HG03196 (cell line): ENCODE measurements around the gene RNPC3.

ENCODE experiments used
- ATAC-seq: cut with Tn5 transposase; IDR thresholded peaks from one replicate; pipeline ENCODE4 v1.9.1; 2021; ENCODE audit not compliant: unreplicated experiment

The RNPC3 gene

GRCh38 chr1:103525607-103526507, at the start of gene RNPC3:
Gene RNPC3 (plus strand): TSS chr1:103525699. CDS start chr1:103526071, 372 bp downstream.
- peak; percentile 87 for ATAC-seq

DNA sequence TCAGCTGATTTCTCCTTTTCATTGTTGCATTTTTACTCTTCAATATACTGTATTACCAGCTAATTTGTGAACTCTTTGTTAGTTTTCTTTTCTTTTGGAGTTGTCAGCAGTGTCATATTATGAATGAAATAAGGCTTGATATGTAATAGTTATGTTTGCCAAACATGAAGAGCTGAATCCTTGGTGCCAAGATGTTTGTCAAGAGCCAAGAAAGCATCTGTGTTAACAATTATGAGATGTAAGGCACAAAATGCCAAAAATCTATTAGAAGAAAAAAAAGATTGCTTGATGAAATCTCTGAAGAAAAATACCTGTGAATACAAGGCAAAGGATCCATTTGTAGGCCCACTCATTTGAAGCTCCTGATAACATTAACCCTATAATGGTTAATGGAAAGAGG, 48.4 kb upstream of the RNPC3 start:
- ATAC-seq: no peak

DNA sequence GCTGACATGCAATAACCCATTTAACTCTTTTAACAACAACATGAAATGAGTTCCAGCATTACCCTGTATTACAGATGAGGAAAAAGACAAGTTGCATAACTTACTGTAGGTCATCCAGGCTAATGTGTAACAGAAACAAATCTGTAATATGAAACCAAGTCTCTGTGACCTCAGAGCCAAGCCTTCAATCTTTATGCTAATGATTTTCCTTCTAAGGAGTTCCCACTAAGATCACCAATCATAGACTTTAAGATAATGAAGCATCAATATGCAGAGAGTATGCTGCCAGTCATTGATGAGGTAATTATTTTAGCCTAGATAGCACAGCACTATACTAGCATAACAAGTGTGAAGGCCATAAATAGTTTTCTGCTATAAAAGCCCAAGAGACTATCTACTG, 35.6 kb upstream of the RNPC3 start:
- ATAC-seq: no peak

GRCh38 chr1:103492003-103492625, 33.4 kb upstream of the RNPC3 start:
- ATAC-seq: no peak

- no peak for ATAC-seq
Measured at GRCh38 chr1:103496014-103496635, 29.4 kb upstream of the RNPC3 start.

- no peak for ATAC-seq
Measured at GRCh38 chr1:103497404-103497803, 28.1 kb upstream of the RNPC3 start.

- no peak for ATAC-seq
Measured at GRCh38 chr1:103509250-103509649, 16.2 kb upstream of the RNPC3 start.

DNA sequence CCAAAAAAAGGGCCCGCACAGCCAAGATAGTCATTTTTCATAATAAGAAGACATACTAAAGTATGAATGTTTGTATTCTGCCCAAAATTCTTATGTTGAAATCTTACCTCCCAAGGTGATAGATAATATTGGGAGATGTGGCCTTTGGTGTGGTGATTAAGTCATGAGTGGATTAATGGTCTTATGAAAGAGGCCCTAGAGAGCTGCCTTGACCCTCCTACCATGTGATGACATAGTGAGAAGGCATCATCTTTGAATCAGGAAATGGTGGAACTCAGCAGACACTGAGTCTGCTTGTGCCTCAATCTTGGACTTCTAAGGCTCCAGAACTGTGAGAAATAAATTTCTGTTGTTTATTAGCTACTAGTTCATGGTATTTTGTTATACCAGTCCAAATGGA, 11.8 kb upstream of the RNPC3 start:
- no peak for ATAC-seq

- peak; percentile 70 for ATAC-seq
Measured at GRCh38 chr1:103514920-103515503, 10.5 kb upstream of the RNPC3 start.

- no peak for ATAC-seq
Measured at GRCh38 chr1:103516283-103516682, 9.2 kb upstream of the RNPC3 start.

- no peak for ATAC-seq
Measured at GRCh38 chr1:103516693-103517092, 8.8 kb upstream of the RNPC3 start.

DNA sequence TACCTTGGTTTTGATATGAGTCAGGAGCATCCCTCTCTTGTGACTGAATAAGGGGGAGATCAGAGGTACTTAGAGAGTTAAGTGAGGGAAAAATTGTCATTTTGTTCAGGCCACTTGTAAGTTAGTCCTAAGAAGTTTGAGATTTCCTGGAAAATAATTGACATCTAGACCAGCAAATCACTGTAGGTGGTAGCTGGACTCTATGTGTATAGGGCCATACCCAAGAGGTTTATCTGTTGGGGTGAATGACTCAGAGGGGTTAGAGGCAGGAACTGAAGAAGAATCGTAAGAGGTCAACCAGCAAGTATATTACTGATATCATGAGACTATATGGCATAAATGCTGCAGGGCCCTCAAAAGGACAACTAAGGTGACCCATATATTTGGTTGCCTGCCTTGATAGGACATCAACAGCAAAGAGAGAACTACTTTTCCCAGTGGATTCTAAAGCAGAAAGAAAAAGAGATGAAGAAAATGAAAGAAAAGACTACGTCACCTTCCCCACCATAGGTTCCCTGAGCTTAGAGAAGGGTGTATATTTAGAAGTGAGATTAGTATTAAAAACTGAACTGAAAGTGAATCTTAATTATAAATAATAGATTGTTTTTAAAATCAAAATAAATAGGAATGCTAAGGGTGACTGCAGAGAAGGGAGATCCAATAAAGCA, 8.0 kb upstream of the RNPC3 start:
- ATAC-seq: peak; percentile 85

DNA sequence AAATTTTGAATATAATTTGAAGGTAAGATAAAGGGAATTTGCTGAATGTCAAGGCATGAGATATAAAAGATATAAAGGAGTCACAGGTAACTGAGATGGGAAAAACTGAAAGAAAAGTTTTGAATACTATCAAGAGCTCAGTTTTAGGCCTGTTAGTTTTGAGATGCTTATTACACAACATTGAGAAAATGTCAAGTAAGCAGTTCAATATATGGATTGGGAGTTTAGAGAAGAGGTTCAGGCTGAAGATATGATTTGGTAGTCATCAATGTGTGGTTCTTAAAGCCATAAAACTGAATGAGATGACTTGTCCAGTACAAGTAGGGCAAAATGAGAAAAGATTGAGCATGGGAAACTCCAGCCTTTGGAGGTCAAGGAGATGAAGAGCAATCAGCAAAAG, 4.7 kb upstream of the RNPC3 start:
- no peak for ATAC-seq

- no peak for ATAC-seq
Measured at GRCh38 chr1:103523346-103523745, 2.2 kb upstream of the RNPC3 start.

GRCh38 chr1:103525114-103525606, 339 bp upstream of the RNPC3 start:
- peak; percentile 53 for ATAC-seq

- ATAC-seq: no peak
Measured at GRCh38 chr1:103527331-103527730, 1.8 kb downstream of the RNPC3 start.

DNA sequence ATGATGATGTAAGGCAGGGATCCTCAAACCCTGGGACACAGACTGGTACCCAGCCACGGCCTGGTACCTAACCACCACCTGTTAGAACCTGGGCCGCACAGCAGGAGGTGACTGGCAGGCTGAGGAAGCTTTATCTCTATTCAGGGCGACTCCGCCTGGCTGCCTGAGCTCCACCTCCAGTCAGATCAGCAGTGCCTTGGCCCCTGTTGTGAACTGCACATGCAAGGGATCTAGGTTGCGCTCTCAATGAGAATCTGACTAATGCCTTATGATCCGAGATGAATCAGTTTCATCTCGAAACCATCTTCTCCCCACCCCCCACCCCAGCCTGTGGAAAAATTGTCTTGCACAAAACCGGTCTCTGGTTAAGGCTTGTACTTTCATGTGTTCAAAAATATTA, 4.2 kb downstream of the RNPC3 start:
- no peak for ATAC-seq

DNA sequence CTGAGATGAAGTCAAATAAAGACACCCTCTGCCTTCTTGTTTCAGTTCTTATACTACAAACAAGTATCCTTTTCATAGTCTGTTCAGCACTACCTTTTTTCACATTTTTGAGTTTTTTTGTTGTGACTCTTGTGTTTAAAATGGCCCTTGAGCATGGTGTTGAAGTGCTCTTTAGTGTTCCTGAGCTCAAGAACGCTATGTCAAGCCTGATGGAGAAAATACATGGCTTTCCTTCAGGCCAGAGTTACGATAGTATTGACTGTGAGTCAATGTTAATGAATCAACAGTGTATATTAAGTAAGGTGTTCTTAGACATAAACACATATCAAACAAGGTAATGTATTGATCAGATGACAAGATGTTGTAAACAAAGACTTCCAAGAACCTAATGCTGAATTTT, 12.7 kb downstream of the RNPC3 start:
- no peak for ATAC-seq

GRCh38 chr1:103541431-103541830, 15.9 kb downstream of the RNPC3 start:
- ATAC-seq: no peak

GRCh38 chr1:103546496-103546895, 21.0 kb downstream of the RNPC3 start:
- ATAC-seq: no peak

DNA sequence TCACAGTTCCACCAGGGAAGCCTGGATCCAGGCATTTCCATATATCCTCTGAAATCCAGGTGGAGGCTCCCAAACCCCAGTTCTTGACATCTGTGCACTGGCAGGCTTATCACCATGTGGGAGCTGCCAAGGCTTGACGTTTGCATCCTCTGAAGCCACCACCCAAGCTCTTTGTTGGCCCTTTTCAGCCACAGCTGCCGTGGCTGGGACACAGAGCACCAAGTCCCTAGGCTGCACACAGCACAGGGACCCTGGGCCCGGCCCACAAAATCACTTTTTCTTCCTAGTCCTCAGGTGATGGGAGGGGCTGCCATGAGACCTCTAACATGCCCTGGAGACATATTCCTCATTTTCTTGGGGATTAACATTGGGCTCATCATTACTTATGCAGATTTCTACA, 22.3 kb downstream of the RNPC3 start:
- no peak for ATAC-seq
